OCI-LY7 (cell line): Measurements from ENCODE around the gene PEX11B. TPM values are rescaled to one million over a fixed set of nuclear protein-coding genes. Genes with fewer than 3 reads are reported as not detected.
A peak's percentile ranks its signal among the peaks of the same experiment; 100 is the strongest.

Experiments used
- BruUV-seq: library from RNA; stranded (reverse); fragments of 400-500 nt; replicated peaks from 2 replicates; lab custom pipeline; 2021; lab: Mats Ljungman, UMichigan
- CTCF ChIA-PET: fragments of 300-600 bp; sonication (Branson Sonifier 250); formaldehyde crosslinking; loops from one replicate; lab custom pipeline; 2022; ENCODE audit warnings: antibody characterized with exemption; ENCODE audit not compliant: unreplicated experiment; lab: Charles Lee
- POLR2A ChIA-PET: fragments of 300-600 bp; sonication (Branson Sonifier 250); formaldehyde crosslinking; loops from one replicate; lab custom pipeline; 2022; ENCODE audit warnings: antibody characterized with exemption; lab: Charles Lee
- DNase-seq: peaks from one replicate; pipeline ENCODE4 v3.0.0-alpha.2; 2015; ENCODE audit warnings: low spot score
- H2AFZ ChIP-seq: fragments of 200-600 bp; sonication (generic), shearing (Covaris generic); 2 replicates; pipeline ENCODE4 v1.6.1; 2014; ENCODE audit warnings: mild to moderate bottlenecking, antibody characterized with exemption, low read length, moderate library complexity
- H3K27ac ChIP-seq: fragments of 200-600 bp; sonication (generic); 2 replicates; pipeline ENCODE4 v1.5.1; 2014; ENCODE audit warnings: mixed run types, low read depth, mild to moderate bottlenecking, moderate library complexity, low read length, inconsistent platforms; ENCODE audit not compliant: poor library complexity, severe bottlenecking
- H3K36me3 ChIP-seq: fragments of 200-600 bp; sonication (generic); 2 replicates; pipeline ENCODE4 v1.6.1; 2014; ENCODE audit warnings: mild to moderate bottlenecking, antibody characterized with exemption, low read length, moderate library complexity, mixed read lengths; ENCODE audit not compliant: insufficient read depth
- H3K4me1 ChIP-seq: fragments of 200-600 bp; sonication (generic); 2 replicates; pipeline ENCODE4 v1.5.1; 2014; ENCODE audit warnings: mild to moderate bottlenecking, low read length; ENCODE audit not compliant: insufficient read depth, poor library complexity, severe bottlenecking
- H3K4me2 ChIP-seq: fragments of 200-600 bp; sonication (generic); 2 replicates; pipeline ENCODE4 v1.6.1; 2014; ENCODE audit warnings: mild to moderate bottlenecking, low read length
- H3K4me3 ChIP-seq: fragments of 200-600 bp; sonication (generic); 2 replicates; pipeline ENCODE4 v1.5.1; 2014; ENCODE audit warnings: mild to moderate bottlenecking, low read depth, low read length; ENCODE audit not compliant: poor library complexity, severe bottlenecking
- H3K79me2 ChIP-seq: fragments of 200-600 bp; sonication (generic); 2 replicates; pipeline ENCODE4 v1.6.1; 2016; ENCODE audit warnings: low read depth, mild to moderate bottlenecking, low read length, moderate library complexity, mixed read lengths; ENCODE audit not compliant: insufficient read depth
- H3K9me2 ChIP-seq: fragments of 200-600 bp; sonication (generic); 2 replicates; pipeline ENCODE4 v1.6.1; 2016; ENCODE audit warnings: mild to moderate bottlenecking, low read length, mixed read lengths; ENCODE audit not compliant: insufficient read depth
- H3K9me3 ChIP-seq: fragments of 200-600 bp; sonication (generic); 2 replicates; pipeline ENCODE4 v1.6.1; 2014; ENCODE audit warnings: mild to moderate bottlenecking, mixed run types, low read length, mixed read lengths
- H4K20me1 ChIP-seq: fragments of 200-600 bp; sonication (generic); 2 replicates; pipeline ENCODE4 v1.6.1; 2014; ENCODE audit warnings: mild to moderate bottlenecking, antibody characterized with exemption, low read length, moderate library complexity, mixed read lengths; ENCODE audit not compliant: insufficient read depth
- EZH2phosphoT487 ChIP-seq: fragments of 200-600 bp; sonication (generic); IDR thresholded peaks from 2 replicates; pipeline ENCODE4 v1.6.1; 2018; ENCODE audit warnings: low read depth, borderline replicate concordance, mild to moderate bottlenecking, mixed run types, antibody characterized with exemption, low read length, moderate library complexity, mixed read lengths
- intact Hi-C: fragments of 100-400 bp; cut with micrococcal nuclease; formaldehyde crosslinking; loops from one replicate; pipeline ENCODE4 v1.10.0; 2022; ENCODE audit not compliant: unreplicated experiment
- total RNA-seq, 2 experiments: library from RNA; depleted of rRNA in 1 of 2; stranded (reverse); fragments of >200 nt in 1 of 2; shearing (Covaris generic) in 1 of 2; gene quantifications; 2 replicates each; pipeline ENCODE4 v1.2.3, GENCODE V29; 2014 to 2022
- TF ChIP-seq, protein P1 (sequence below): fragments of 200-600 bp; sonication (generic); conservative IDR thresholded peaks from 2 replicates; pipeline ENCODE4 v1.5.1; 2014; ENCODE audit warnings: mild to moderate bottlenecking, antibody characterized with exemption, low read length, moderate library complexity, mixed read lengths

The PEX11B gene
- total RNA-seq, 2 experiments from 2014 or later: 18.2 to 32.9 TPM

- intact Hi-C loops: no loop called here
- Histone ChIP-seq H3K9me3 (no peaks in the 10 kb centered on the region), H3K9me2 (no peaks in the 10 kb centered on the region), H3K79me2 (peaks cover 14% of the 10 kb centered on the region; the same call in 1 of the 2 replicates), H3K4me2 (peak overlapping the region; percentile 96), H3K4me1 (peaks cover 69% of the 10 kb centered on the region), H3K4me3 (peak overlapping the region; percentile 75), H2AFZ (peak overlapping the region; percentile 9; the same call in 1 of the 2 replicates), H3K36me3 (no peaks in the 10 kb centered on the region; the same call in 1 of the 2 replicates), H4K20me1 (no peaks in the 10 kb centered on the region), H3K27ac (no peak overlapping the region)
- POLR2A ChIA-PET: no interaction called here
- CTCF ChIA-PET: no interaction called here
- BruUV-seq: no TSS peak
- no peak for DNase-seq
- no peak for TF ChIP-seq EZH2phosphoT487
- TF ChIP-seq, protein P1, sequence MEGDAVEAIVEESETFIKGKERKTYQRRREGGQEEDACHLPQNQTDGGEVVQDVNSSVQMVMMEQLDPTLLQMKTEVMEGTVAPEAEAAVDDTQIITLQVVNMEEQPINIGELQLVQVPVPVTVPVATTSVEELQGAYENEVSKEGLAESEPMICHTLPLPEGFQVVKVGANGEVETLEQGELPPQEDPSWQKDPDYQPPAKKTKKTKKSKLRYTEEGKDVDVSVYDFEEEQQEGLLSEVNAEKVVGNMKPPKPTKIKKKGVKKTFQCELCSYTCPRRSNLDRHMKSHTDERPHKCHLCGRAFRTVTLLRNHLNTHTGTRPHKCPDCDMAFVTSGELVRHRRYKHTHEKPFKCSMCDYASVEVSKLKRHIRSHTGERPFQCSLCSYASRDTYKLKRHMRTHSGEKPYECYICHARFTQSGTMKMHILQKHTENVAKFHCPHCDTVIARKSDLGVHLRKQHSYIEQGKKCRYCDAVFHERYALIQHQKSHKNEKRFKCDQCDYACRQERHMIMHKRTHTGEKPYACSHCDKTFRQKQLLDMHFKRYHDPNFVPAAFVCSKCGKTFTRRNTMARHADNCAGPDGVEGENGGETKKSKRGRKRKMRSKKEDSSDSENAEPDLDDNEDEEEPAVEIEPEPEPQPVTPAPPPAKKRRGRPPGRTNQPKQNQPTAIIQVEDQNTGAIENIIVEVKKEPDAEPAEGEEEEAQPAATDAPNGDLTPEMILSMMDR: no peak
Observed at GRCh38 chr1:145961425-145962156, 43.1 kb upstream of the PEX11B start.

- CTCF ChIA-PET: no interaction called here
- no peak for TF ChIP-seq EZH2phosphoT487
- TF ChIP-seq, protein P1: no peak
Observed at GRCh38 chr1:145961109-145961424, 42.5 kb upstream of the PEX11B start.

More at GRCh38 chr1:145961109-145961424, 42.5 kb upstream of the PEX11B start:
- intact Hi-C loops: no loop called here
- Histone ChIP-seq H4K20me1 (peaks cover under 1% of the 10 kb centered on the region; the same call in 1 of the 2 replicates), H2AFZ (peak overlapping the region; percentile 9; the same call in 1 of the 2 replicates), H3K4me2 (peak overlapping the region; percentile 96), H3K9me3 (no peaks in the 10 kb centered on the region), H3K79me2 (peaks cover 19% of the 10 kb centered on the region; the same call in 1 of the 2 replicates), H3K4me1 (peaks cover 74% of the 10 kb centered on the region), H3K27ac (no peak overlapping the region), H3K36me3 (no peaks in the 10 kb centered on the region), H3K9me2 (no peaks in the 10 kb centered on the region), H3K4me3 (peak overlapping the region; percentile 75)
- no TSS peak for BruUV-seq
- DNase-seq: no peak
- POLR2A ChIA-PET: no interaction called here
